GM18511 (cell line): ENCODE results near the gene PLA2G2F.

ENCODE experiments used
- ATAC-seq: cut with Tn5 transposase; IDR thresholded peaks from one replicate; pipeline ENCODE4 v1.9.1; 2021; ENCODE audit warnings: mild to moderate bottlenecking, moderate library complexity; ENCODE audit not compliant: unreplicated experiment

PLA2G2F gene

GRCh38 chr1:20138961-20139550 lies at the start of gene PLA2G2F:
PLA2G2F (plus strand) TSS chr1:20139323; CDS start chr1:20139428, 105 bp downstream.
- ATAC-seq, result no peak

GRCh38 chr1:20089328-20090077 lies 49.6 kb upstream of the PLA2G2F start:
- ATAC-seq, result no peak

- no peak for ATAC-seq
These were observed 49.0 kb upstream of the PLA2G2F start for GRCh38 chr1:20090119-20090518.

GRCh38 chr1:20090641-20091040 lies 48.5 kb upstream of the PLA2G2F start:
- ATAC-seq, result no peak

GRCh38 chr1:20093303-20093702 lies 45.8 kb upstream of the PLA2G2F start:
- ATAC-seq, result no peak

- no peak for ATAC-seq
These were observed 45.2 kb upstream of the PLA2G2F start for GRCh38 chr1:20093940-20094391.

GRCh38 chr1:20095564-20096434 lies 43.3 kb upstream of the PLA2G2F start:
- no peak for ATAC-seq

- no peak for ATAC-seq
These were observed 42.2 kb upstream of the PLA2G2F start for GRCh38 chr1:20096840-20097447.

- ATAC-seq, result no peak
These were observed 39.6 kb upstream of the PLA2G2F start for GRCh38 chr1:20099533-20099932.

- no peak for ATAC-seq
These were observed 38.3 kb upstream of the PLA2G2F start for GRCh38 chr1:20100632-20101355.

GRCh38 chr1:20102875-20103274 lies 36.2 kb upstream of the PLA2G2F start:
- no peak for ATAC-seq

- no peak for ATAC-seq
These were observed 33.3 kb upstream of the PLA2G2F start for GRCh38 chr1:20105856-20106255.

- ATAC-seq, result no peak
These were observed 31.8 kb upstream of the PLA2G2F start for GRCh38 chr1:20107351-20107750.

- no peak for ATAC-seq
These were observed 31.3 kb upstream of the PLA2G2F start for GRCh38 chr1:20107796-20108195.

GRCh38 chr1:20108366-20109123 lies 30.6 kb upstream of the PLA2G2F start:
- ATAC-seq, result no peak

- no peak for ATAC-seq
These were observed 29.8 kb upstream of the PLA2G2F start for GRCh38 chr1:20109223-20109856.

- no peak for ATAC-seq
These were observed 28.4 kb upstream of the PLA2G2F start for GRCh38 chr1:20110679-20111078.

- ATAC-seq, result no peak
These were observed 27.7 kb upstream of the PLA2G2F start for GRCh38 chr1:20111452-20111851.

- ATAC-seq, result no peak
These were observed 26.7 kb upstream of the PLA2G2F start for GRCh38 chr1:20112279-20113000.
